Stomach smooth muscle (tissue), 2 donors: Measurements from ENCODE around the gene NHSL1.
"Not testable (repeated sequence)": the region's sequence is repeated elsewhere in the genome, so short reads cannot be mapped to it uniquely, and the experiment has no call there.

Experiments used
- H3K27ac ChIP-seq: one replicate; pipeline ENCODE4 v1.7.0; 2013; ENCODE audit warnings: mild to moderate bottlenecking, low read length, inconsistent platforms
- H3K27me3 ChIP-seq, 2 donors: one replicate each; pipeline ENCODE4 v1.7.0; 2013; ENCODE audit warnings: low read length in 2 of 2; ENCODE audit not compliant: insufficient read depth in 2 of 2, control insufficient read depth in 1 of 2
- H3K36me3 ChIP-seq, 2 donors: one replicate each; pipeline ENCODE4 v1.7.0; 2013; ENCODE audit warnings: low read length in 2 of 2; ENCODE audit not compliant: control insufficient read depth in 2 of 2, insufficient read depth in 2 of 2
- H3K4me1 ChIP-seq: one replicate; pipeline ENCODE4 v1.7.0; 2013; ENCODE audit warnings: low read length; ENCODE audit not compliant: control insufficient read depth, insufficient read depth
- H3K4me3 ChIP-seq, 2 donors: one replicate each; pipeline ENCODE4 v1.7.0; 2013; ENCODE audit warnings: low read length in 2 of 2
- H3K9ac ChIP-seq, 2 donors: one replicate each; pipeline ENCODE4 v1.7.0; 2013; ENCODE audit warnings: low read length in 2 of 2, mild to moderate bottlenecking in 1 of 2
- H3K9me3 ChIP-seq, 2 donors: one replicate each; pipeline ENCODE4 v1.7.0; 2013; ENCODE audit warnings: low read length in 2 of 2; ENCODE audit not compliant: control insufficient read depth in 2 of 2
- donor health status: healthy.
- donor health status: Pancreatic carcinoma.

NHSL1 gene

DNA sequence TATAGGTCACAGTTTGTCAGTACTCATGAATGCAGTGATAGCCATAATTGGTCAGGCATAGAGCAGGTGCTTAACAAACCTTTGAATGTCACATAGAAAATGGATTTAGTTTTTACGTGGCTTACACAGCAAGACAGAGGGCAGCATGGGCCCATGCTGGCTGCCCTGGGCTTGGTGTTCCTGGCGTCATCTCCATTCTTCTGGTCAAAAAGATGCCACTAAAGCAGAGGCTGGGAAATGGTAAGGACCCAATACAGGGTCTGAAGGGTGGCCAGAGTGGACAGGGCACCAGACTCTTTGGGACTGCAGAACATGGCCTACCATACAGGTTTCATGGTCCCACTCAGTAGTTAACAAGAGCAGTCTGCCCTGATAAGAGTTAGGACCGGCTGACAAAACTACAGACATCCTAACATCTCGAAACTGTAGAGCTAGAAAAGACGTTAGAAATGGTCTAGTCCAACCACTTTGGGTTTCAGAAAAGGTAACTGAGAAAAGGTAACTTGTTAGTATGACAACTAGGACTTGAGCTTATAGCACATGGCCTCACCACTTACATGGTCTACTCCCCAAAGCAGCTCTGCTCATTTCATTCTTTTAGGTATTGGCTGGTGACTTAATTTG lies 72.7 kb downstream of the NHSL1 start:
- H3K4me3 ChIP-seq: no peak overlapping the region
- H3K27me3 ChIP-seq: no peaks in the 10 kb centered on the region
- peaks cover 5% of the 10 kb centered on the region for H3K4me1 ChIP-seq
- no peak overlapping the region for H3K27ac ChIP-seq
- peaks cover 0 to 3% of the 10 kb centered on the region in 2 donors for H3K36me3 ChIP-seq
- H3K9me3 ChIP-seq: no peaks in the 10 kb centered on the region
- H3K9ac ChIP-seq: no peak overlapping the region

- not testable (repeated sequence) for H3K4me1 ChIP-seq, H3K27me3 ChIP-seq, H3K9ac ChIP-seq, H3K9me3 ChIP-seq, H3K4me3 ChIP-seq, H3K27ac ChIP-seq, H3K36me3 ChIP-seq
These were observed 74.0 kb downstream of the NHSL1 start for GRCh38 chr6:138425256-138425655.

DNA sequence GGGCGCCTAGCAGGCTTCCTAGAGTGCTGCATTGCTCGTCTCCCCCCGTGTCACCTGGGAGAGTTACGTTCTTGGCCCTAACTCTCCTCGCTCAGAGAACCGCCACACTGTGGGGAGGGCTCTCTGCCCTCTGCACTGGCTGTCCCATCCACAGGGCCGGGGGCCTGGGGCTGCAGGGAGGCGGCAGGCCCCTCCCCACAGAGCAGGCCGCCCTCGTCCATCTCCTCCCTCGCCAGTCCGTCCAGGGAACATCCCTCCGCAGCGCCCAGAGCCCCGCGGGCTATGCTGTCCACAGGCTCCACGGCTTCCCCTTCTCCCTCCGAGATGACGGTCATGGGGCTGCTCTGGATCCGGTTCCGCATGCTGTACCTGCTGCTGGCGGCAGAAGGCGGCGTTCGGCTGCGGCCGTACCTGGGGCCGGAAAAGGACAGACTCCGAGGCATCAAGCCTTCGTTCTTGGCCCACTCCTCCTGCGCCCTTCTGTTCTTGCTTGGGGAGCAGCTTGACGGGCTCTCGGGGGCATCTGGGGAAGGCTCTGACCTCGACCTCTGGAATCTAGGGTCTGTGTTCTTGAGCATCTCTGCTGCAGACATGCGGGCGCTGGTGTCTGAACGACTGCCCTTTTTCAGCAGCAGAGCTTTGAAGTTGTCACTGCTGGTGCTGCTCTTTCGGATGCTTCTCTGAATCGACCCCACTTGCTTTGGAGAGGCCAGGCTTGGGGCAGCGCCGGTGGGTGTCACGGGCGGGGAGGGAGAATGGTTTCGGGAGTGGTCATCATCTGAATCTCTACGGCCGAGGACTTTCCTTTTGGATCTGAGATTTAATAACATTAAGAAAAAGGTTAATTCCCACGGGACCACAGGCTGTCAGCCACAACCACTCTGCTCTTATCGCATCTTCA lies 75.0 kb downstream of the NHSL1 start:
- Histone ChIP-seq H3K9ac (no peak overlapping the region), H3K4me1 (no peaks in the 10 kb centered on the region), H3K36me3 (peaks cover 0 to 3% of the 10 kb centered on the region in 2 donors)

GRCh38 chr6:138422861-138423260 lies 76.4 kb downstream of the NHSL1 start:
- no peak overlapping the region for H3K9ac ChIP-seq
- H3K27ac ChIP-seq: no peak overlapping the region
- no peaks in the 10 kb centered on the region for H3K9me3 ChIP-seq
- peaks cover 3 to 5% of the 10 kb centered on the region in 2 donors for H3K36me3 ChIP-seq
- H3K27me3 ChIP-seq: no peaks in the 10 kb centered on the region
- H3K4me3 ChIP-seq: no peak overlapping the region
- no peaks in the 10 kb centered on the region for H3K4me1 ChIP-seq

More for the DNA sequence above, 75.0 kb downstream of the NHSL1 start:
- Histone ChIP-seq H3K4me3 (no peak overlapping the region), H3K9me3 (no peaks in the 10 kb centered on the region), H3K27ac (no peak overlapping the region), H3K27me3 (no peaks in the 10 kb centered on the region)

GRCh38 chr6:138421608-138422007 lies 77.7 kb downstream of the NHSL1 start:
- no peaks in the 10 kb centered on the region for H3K4me1 ChIP-seq
- H3K36me3 ChIP-seq: peaks cover 3 to 7% of the 10 kb centered on the region in 2 donors
- no peak overlapping the region for H3K4me3 ChIP-seq
- no peak overlapping the region for H3K9ac ChIP-seq
- H3K9me3 ChIP-seq: no peaks in the 10 kb centered on the region
- no peaks in the 10 kb centered on the region for H3K27me3 ChIP-seq
- no peak overlapping the region for H3K27ac ChIP-seq

GRCh38 chr6:138421089-138421488 lies 78.2 kb downstream of the NHSL1 start:
- Histone ChIP-seq H3K36me3 (peaks cover 3 to 7% of the 10 kb centered on the region in 2 donors), H3K27me3 (no peaks in the 10 kb centered on the region), H3K9me3 (no peaks in the 10 kb centered on the region), H3K9ac (no peak overlapping the region), H3K4me1 (no peaks in the 10 kb centered on the region), H3K27ac (no peak overlapping the region), H3K4me3 (no peak overlapping the region)

GRCh38 chr6:138420356-138420755 lies 78.9 kb downstream of the NHSL1 start:
- Histone ChIP-seq H3K36me3 (peaks cover 7 to 10% of the 10 kb centered on the region in 2 donors), H3K27me3 (no peaks in the 10 kb centered on the region), H3K4me1 (no peaks in the 10 kb centered on the region), H3K27ac (no peak overlapping the region), H3K9ac (no peak overlapping the region), H3K9me3 (no peaks in the 10 kb centered on the region), H3K4me3 (no peak overlapping the region)

GRCh38 chr6:138419766-138420165 lies 79.5 kb downstream of the NHSL1 start:
- H3K27ac ChIP-seq: no peak overlapping the region
- H3K36me3 ChIP-seq: peaks cover 10 to 11% of the 10 kb centered on the region in 2 donors
- no peaks in the 10 kb centered on the region for H3K9me3 ChIP-seq
- H3K4me3 ChIP-seq: no peak overlapping the region
- H3K9ac ChIP-seq: no peak overlapping the region
- no peaks in the 10 kb centered on the region for H3K27me3 ChIP-seq
- no peaks in the 10 kb centered on the region for H3K4me1 ChIP-seq

DNA sequence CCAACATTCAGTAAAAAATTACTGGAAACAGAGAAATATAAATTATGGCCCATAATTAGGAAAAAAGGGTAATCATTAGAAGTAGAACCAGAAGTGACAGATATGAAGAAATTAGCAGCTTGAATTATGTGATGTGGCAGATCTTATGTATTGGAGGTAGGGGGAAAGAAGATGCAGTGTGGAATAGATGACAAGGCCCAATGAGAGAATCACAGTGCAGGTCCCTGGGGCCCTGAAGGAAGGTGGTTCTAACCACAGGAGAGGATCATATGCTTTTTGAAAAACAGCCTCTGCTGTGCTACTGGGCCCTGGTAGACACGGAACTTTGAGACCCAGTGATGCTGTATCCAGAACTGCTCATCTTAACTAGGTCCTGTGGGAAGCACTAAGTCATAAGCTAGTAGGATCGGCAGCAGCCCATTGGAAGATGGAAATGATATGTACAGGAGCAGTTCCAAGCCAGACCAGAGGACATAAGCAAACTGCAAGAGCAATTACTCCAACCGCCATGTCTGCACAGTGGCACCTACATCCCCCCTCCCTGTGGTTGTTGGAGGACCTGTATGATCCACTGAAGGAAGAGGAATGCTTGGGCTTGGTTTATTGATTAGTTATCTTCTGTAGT lies 81.1 kb downstream of the NHSL1 start:
- no peak overlapping the region for H3K27ac ChIP-seq
- no peak overlapping the region for H3K9ac ChIP-seq
- H3K36me3 ChIP-seq: peaks cover 13 to 23% of the 10 kb centered on the region in 2 donors
- no peaks in the 10 kb centered on the region for H3K9me3 ChIP-seq
- no peaks in the 10 kb centered on the region for H3K4me1 ChIP-seq
- no peak overlapping the region for H3K4me3 ChIP-seq
- H3K27me3 ChIP-seq: no peaks in the 10 kb centered on the region

GRCh38 chr6:138417493-138418117 lies 81.7 kb downstream of the NHSL1 start:
- no peaks in the 10 kb centered on the region for H3K9me3 ChIP-seq
- no peaks in the 10 kb centered on the region for H3K4me1 ChIP-seq
- no peak overlapping the region for H3K4me3 ChIP-seq
- H3K9ac ChIP-seq: no peak overlapping the region
- H3K36me3 ChIP-seq: peaks cover 18 to 26% of the 10 kb centered on the region in 2 donors
- no peak overlapping the region for H3K27ac ChIP-seq
- no peaks in the 10 kb centered on the region for H3K27me3 ChIP-seq
